Sigmoid colon (tissue), 7 donors: ENCODE measurements around the gene TMEM30A. TPM values are rescaled to one million over a fixed set of nuclear protein-coding genes. Genes with fewer than 3 reads are reported as not detected.

ENCODE experiments used
- DNase-seq: peaks from one replicate; pipeline ENCODE4 v3.0.0-alpha.2; 2019
- H3K27ac ChIP-seq, 4 donors: fragments of 200-600 bp; sonication (generic); one replicate each; pipeline ENCODE4 v1.5.1; 2016 to 2019; ENCODE audit warnings: mild to moderate bottlenecking in 1 of 4
- H3K27me3 ChIP-seq, 3 donors: fragments of 200-600 bp; sonication (generic); one replicate each; pipeline ENCODE4 v1.5.1; 2019; ENCODE audit warnings: mild to moderate bottlenecking in 1 of 3
- H3K36me3 ChIP-seq, 4 donors: fragments of 200-600 bp; sonication (generic); one replicate each; pipeline ENCODE4 v1.5.1; 2016 to 2019
- H3K4me1 ChIP-seq, 4 donors: fragments of 200-600 bp; sonication (generic); one replicate each; pipeline ENCODE4 v1.5.1; 2017 to 2019
- H3K4me3 ChIP-seq, 4 donors: fragments of 200-600 bp; sonication (generic); one replicate each; pipeline ENCODE4 v1.5.1; 2017 to 2019; ENCODE audit warnings: mild to moderate bottlenecking in 2 of 4, moderate library complexity in 1 of 4
- H3K9me3 ChIP-seq, 4 donors: fragments of 200-600 bp in 3 of 4; sonication (generic) in 3 of 4; one replicate each; pipeline versions ENCODE4 v1.5.1 to v1.6.1; 2013 to 2019
- CTCF ChIP-seq, 4 experiments: fragments of 450-650 bp in 3 of 4; fragments of 200-600 bp in 1 of 4; IDR thresholded peaks; one replicate each; pipeline ENCODE4 v1.5.1; 2016 to 2019; ENCODE audit warnings: antibody characterized with exemption in 4 of 4, mild to moderate bottlenecking in 3 of 4, moderate library complexity in 2 of 4
- EP300 ChIP-seq, 4 donors: sonication (generic); formaldehyde crosslinking; IDR thresholded peaks; one replicate each; pipeline ENCODE4 v1.6.1; 2017; ENCODE audit warnings: antibody characterized with exemption in 4 of 4
- POLR2A ChIP-seq, 2 donors: fragments of 450-650 bp; IDR thresholded peaks; one replicate each; pipeline ENCODE4 v1.6.1; 2016; ENCODE audit warnings: antibody characterized with exemption in 2 of 2, mild to moderate bottlenecking in 2 of 2, moderate library complexity in 2 of 2
- POLR2AphosphoS5 ChIP-seq, 4 donors: sonication (generic); formaldehyde crosslinking; IDR thresholded peaks; one replicate each; pipeline ENCODE4 v1.6.1; 2017; ENCODE audit warnings: antibody characterized with exemption in 4 of 4
- WGBS, 2 donors: extraction: QIAGEN DNeasy Blood & Tissue Kit; methylation state at CpG; one replicate each; pipeline ENCODE4 v1.1.7; 2013; 5-methylcytosine and 5-hydroxymethylcytosine counted together
- intact Hi-C: fragments of 100-400 bp; cut with DNase I; formaldehyde crosslinking; loops from one replicate; pipeline ENCODE4 v1.15.1; 2023
- polyA plus RNA-seq, 3 donors: library from polyadenylated mRNA; stranded (reverse); fragments of 200-250 nt; gene quantifications; one replicate each; pipeline ENCODE4 v1.2.3, GENCODE V29; 2013
- total RNA-seq, 4 donors: library from RNA; depleted of rRNA; stranded (reverse); fragments of >200 nt; gene quantifications; one replicate each; pipeline ENCODE4 v1.1.0, GENCODE V29; 2016
- donor health status: healthy with polysubstance abuse.
- donor health status: Bipolar disorder and iron deficiency.
- donor health status: healthy.

The TMEM30A gene
- total and polyA plus RNA-seq, 7 donors: 10.8 to 95.6 (median 69.5) TPM

GRCh38 chr6:75299801-75300530 lies 15.4 kb upstream of the TMEM30A start:
- H3K4me1 ChIP-seq: peaks cover 0 to 45% (median 27%) of the 10 kb centered on the region in 4 donors
- 78 to 79% methylated on average over 2 of the region's 2 CpGs for WGBS, 2 donors
- no peak overlapping the region for H3K4me3 ChIP-seq
- H3K27ac ChIP-seq: peak overlapping the region; percentile 20 to 57 (median 54)
- H3K9me3 ChIP-seq: no peaks in the 10 kb centered on the region
- TF ChIP-seq POLR2AphosphoS5 (IDR thresholded peaks at IDR 0.05) (peak in 1 of 4 donors; percentile 5), EP300 (IDR thresholded peaks at IDR 0.05) (no peak)
- H3K27me3 ChIP-seq: no peaks in the 10 kb centered on the region
- no peaks in the 10 kb centered on the region for H3K36me3 ChIP-seq
- no peak for DNase-seq
- intact Hi-C loops: loop anchor here (5.0 kb wide), 2 partner anchors 67 to 212 kb away; no protein-coding TSS in a partner anchor

GRCh38 chr6:75296811-75297779 lies 12.5 kb upstream of the TMEM30A start:
- 6 to 13% methylated on average over 3 of the region's 3 CpGs for WGBS, 2 donors
- Histone ChIP-seq H3K36me3 (no peaks in the 10 kb centered on the region), H3K27me3 (no peaks in the 10 kb centered on the region), H3K9me3 (no peaks in the 10 kb centered on the region), H3K4me3 (no peak overlapping the region), H3K27ac (peak overlapping the region in 1 of 4 donors; percentile 24), H3K4me1 (peaks cover 0 to 34% (median 26%) of the 10 kb centered on the region in 4 donors)
- DNase-seq: no peak
- intact Hi-C loops: loop anchor here (1.0 kb wide), 1 partner anchor 231 kb away; no protein-coding TSS in a partner anchor
- peak; percentile 20 to 67 (median 62) for TF ChIP-seq CTCF (IDR thresholded peaks at IDR 0.05)
- TF ChIP-seq POLR2AphosphoS5 (IDR thresholded peaks at IDR 0.05): peak in 2 of 4 donors; percentile 51 to 56
- TF ChIP-seq EP300 (IDR thresholded peaks at IDR 0.05): no peak
- no peak for TF ChIP-seq POLR2A (IDR thresholded peaks at IDR 0.05)

- Histone ChIP-seq H3K4me1 (no peaks in the 10 kb centered on the region), H3K27me3 (no peaks in the 10 kb centered on the region), H3K9me3 (no peaks in the 10 kb centered on the region), H3K27ac (no peak overlapping the region), H3K36me3 (no peaks in the 10 kb centered on the region), H3K4me3 (no peak overlapping the region)
- no peak for TF ChIP-seq CTCF (IDR thresholded peaks at IDR 0.05)
- TF ChIP-seq POLR2AphosphoS5 (IDR thresholded peaks at IDR 0.05): no peak
- TF ChIP-seq POLR2A (IDR thresholded peaks at IDR 0.05): no peak
- TF ChIP-seq EP300 (IDR thresholded peaks at IDR 0.05): no peak
- intact Hi-C loops: no loop called here
- no peak for DNase-seq
- 93 to 96% methylated on average over 2 of the region's 2 CpGs for WGBS, 2 donors
Observed at GRCh38 chr6:75292555-75292954, 8.0 kb upstream of the TMEM30A start.

GRCh38 chr6:75291744-75292143 lies 7.2 kb upstream of the TMEM30A start:
- no peaks in the 10 kb centered on the region for H3K27me3 ChIP-seq
- no peaks in the 10 kb centered on the region for H3K9me3 ChIP-seq
- intact Hi-C loops: no loop called here
- TF ChIP-seq EP300 (IDR thresholded peaks at IDR 0.05): no peak
- H3K36me3 ChIP-seq: no peaks in the 10 kb centered on the region
- no peak overlapping the region for H3K4me3 ChIP-seq
- peaks cover 0 to under 1% (median 0%) of the 10 kb centered on the region in 4 donors for H3K4me1 ChIP-seq
- 72 to 92% methylated on average over 1 of the region's 1 CpG for WGBS, 2 donors
- no peak for DNase-seq
- H3K27ac ChIP-seq: no peak overlapping the region

- WGBS, 2 donors: 77 to 79% methylated on average over 2 of the region's 2 CpGs
- no peaks in the 10 kb centered on the region for H3K36me3 ChIP-seq
- intact Hi-C loops: no loop called here
- DNase-seq: no peak
- H3K4me3 ChIP-seq: no peak overlapping the region
- H3K9me3 ChIP-seq: no peaks in the 10 kb centered on the region
- H3K27me3 ChIP-seq: no peaks in the 10 kb centered on the region
- peak overlapping the region in 2 of 4 donors; percentile 6 to 34 for H3K27ac ChIP-seq
- H3K4me1 ChIP-seq: peaks cover 0 to 5% (median 0%) of the 10 kb centered on the region in 4 donors
- no peak for TF ChIP-seq CTCF (IDR thresholded peaks at IDR 0.05)
- TF ChIP-seq EP300 (IDR thresholded peaks at IDR 0.05): no peak
Observed at GRCh38 chr6:75291331-75291730, 6.7 kb upstream of the TMEM30A start.
